HG02678 (cell line): ENCODE data around the gene NUDT3.
"Not testable (repeated sequence)": the region's sequence is repeated elsewhere in the genome, so short reads cannot be mapped to it uniquely, and the experiment has no call there.

Experiments
- ATAC-seq: cut with Tn5 transposase; IDR thresholded peaks from one replicate; pipeline ENCODE4 v1.9.1; 2021; ENCODE audit warnings: mild to moderate bottlenecking, moderate library complexity; ENCODE audit not compliant: unreplicated experiment

NUDT3 gene

DNA sequence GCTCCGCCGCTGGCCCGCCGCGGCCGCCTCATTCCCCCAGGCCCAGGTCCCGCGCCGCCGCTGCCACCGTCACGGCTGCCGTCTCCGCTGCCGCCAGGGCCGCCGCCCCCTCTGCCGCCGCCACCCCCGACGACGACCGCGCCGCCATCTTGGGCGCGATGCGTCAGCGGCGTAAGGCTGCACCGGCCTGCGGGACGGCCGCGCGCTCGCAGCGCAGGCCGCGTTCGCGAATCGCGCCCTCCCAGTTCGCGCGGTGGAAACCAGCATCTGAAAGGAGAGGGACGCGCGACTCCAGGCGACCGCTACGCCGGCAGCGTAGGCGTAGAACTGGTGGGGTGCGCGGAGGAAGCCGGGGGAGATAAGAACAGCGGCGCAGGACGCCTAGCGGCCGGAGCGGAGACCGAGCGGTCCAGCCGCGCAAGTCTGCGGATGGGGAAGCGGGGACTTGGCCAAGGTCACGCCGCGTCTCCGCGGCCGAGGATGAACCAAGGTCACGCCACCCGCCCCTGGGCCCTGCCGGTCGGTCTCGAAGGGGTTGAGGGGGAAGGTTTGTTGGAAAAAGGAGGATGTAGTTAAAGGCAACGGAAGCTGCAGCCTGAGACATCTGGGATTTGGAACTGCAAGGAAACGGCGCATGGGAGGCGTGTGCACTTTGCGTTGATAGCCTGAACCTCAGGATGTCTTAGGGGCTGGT, at the start of gene NUDT3:
Gene NUDT3, minus strand, starts transcription at position 173 of the 694 bp plus-strand sequence. CDS start 307 bp downstream, outside the sequence.
- peak; percentile 85 for ATAC-seq

DNA sequence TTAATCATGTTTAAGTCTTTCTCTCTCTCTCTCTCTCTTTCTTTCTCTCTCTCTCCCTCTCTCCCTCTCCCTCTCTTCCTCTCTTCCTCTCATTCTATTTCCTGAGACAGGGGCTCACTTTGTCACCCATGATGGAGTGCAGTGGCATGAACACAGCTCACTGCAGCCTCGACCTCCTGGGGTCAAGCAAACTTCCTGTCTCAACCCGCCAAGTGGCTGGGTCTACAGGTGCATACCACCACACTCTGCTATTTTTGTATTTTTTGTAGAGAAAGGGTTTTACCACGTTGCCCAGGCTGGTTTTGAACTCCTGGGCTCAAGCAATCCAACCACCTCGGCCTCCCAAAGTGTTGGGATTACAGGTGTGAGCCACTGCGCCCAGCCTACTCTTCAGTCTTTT, 49.1 kb upstream of the NUDT3 start:
- no peak for ATAC-seq

DNA sequence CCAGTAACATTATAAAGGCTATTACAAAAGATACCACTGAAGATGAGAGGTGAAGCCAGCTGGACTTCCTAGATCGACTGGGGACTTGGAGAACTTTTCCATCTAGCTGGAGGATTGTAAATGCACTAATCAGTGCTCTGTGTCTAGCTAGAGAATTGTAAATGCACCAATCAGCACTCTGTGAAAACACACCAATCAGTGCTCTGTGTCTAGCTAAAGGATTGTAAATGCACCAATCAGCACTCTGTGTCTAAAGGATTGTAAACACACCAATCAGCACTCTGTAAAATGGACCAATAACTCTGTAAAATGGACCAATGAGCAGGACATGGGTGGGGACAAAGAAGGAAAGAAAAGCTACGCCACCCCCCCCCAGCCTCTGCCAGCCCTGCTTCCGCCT, 47.0 kb upstream of the NUDT3 start:
- no peak for ATAC-seq

DNA sequence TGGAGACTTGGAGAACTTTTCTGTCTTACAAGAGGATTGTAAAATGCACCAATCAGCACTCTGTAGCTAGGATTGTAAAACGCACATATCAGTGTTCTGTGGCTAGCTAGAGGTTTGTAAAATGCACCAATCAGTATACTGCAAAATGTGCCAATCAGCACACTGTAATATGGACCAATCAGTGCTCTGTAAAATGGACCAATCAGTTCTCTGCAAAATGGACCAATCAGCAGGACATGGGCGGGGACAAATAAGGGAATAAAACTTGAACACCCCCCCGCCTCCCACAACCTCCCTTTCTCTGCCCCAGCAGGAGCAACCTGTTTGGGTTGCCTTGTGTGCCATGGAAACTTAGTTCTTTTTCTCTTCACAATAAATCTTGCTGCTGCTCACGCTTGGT, 46.2 kb upstream of the NUDT3 start:
- ATAC-seq, result no peak

DNA sequence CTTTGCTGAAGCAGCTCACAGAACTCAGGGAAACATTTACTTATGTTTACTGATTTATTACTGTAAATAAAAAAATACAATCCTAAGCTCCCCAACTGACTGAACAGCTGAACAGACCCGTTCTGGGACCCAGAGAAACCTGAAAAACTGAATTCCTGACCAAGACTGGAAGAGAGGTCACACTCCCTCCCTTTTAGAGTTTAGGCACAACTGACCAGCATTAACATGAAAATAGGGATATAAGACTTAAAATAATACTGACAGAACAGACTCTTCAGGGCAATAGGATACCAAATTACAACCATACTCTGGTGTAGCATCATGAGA, 45.1 kb upstream of the NUDT3 start:
- no peak for ATAC-seq

DNA sequence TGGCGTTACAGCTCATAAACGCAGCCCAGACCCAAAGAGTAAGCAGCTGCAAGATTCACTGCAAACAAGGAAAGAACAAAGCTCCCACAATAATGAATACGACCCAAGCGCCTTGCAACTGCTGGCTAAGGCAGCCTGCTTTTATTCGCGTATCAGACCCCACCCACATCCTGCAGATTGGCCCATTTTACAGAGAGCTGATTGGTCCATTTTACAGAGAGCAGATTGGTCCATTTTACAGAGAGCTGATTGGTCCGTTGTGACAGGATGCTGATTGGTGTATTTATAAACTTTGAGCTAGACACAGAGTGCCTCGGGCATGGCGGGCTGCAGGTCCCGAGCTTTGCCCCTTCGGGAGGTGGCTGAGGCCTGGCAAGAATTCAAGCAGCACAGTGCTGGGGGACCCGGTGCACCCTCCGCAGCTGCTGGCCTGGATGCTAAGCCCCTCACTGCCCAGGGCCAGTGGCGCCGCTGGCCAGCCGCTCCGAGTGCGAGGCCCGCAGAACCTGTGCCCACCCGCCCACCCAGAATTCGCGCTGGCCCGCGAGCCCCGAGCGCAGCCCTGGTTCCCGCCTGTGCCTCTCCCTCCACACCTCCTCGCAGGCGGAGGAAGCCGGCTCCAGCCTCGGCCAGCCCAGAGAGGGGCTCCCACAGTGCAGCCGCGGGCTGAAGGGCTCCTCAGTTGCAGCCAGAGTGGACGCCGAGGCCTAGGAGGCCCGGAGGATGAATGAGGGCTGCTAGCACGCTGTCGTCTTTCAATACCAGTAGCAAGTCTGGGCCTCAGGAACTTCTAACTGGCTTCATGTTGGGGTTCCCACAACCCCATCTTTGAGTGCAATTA, 44.6 kb upstream of the NUDT3 start:
- ATAC-seq, result no peak

DNA sequence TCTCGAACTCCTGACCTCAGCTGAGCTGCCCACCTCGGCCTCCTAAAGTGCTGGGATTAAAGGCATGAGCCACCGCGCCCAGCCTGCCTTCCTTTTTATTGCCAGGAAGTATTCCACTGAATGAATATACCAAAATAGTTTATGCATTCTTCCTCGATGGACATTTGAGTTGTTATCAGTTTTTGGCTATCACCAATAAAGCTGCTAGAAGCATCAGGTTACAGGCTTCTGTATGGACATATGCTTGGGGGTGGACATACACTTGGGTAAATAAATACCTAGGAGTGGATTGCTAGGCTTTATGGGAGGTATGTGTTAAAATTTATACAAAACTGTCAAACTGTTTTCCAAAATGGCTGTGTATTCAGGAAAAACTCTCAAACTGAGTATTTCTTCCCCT, 43.4 kb upstream of the NUDT3 start:
- no peak for ATAC-seq

DNA sequence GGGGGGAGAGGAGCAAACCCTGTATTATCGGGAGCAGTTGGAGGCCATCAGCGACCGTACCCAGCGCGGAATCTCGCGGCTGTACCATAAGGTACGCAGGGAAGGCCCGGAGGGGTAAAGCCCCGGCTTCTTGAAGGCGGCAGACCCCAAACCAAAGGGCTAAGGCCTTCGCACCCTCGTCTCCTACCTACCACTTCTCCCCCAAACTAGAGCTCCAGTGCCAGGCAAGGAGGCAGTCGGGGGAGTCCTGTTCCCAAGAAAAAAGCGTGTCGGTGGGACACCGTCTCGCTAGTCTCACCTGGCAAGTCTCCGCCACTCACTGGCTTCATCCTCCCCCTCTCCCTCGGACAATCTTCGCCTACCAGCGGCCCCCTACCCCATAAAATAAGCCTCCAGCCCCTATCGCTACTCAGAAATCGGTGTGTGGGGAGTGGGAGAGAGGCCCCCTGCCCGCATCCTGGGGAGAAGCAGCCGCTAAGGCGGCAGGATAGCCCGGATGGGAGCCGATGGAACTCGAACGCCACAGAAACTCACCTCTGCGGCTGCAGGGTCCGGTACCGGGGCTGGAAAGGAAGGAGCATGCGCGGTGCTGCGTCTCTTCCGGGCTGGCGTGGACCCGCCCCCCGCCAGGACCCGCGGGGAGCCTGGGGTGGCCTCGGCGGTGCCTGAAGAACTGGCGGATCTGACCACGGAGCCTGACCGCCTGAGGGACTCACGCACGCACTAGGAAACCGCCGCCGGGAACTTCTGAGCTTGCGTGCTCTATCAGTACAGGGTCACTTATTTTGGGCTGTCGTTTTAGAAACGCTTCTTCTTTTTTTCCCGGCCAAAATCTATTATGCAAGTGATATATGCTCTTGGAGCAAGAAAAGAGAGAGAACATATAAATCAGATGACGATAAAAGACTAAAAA, 33.3 kb upstream of the NUDT3 start, which contains the start of gene RPS10:
Gene RPS10, minus strand, starts transcription at position 572 of the 913 bp plus-strand sequence. CDS start 848 bp downstream, outside the sequence.
- ATAC-seq, result peak; percentile 95

DNA sequence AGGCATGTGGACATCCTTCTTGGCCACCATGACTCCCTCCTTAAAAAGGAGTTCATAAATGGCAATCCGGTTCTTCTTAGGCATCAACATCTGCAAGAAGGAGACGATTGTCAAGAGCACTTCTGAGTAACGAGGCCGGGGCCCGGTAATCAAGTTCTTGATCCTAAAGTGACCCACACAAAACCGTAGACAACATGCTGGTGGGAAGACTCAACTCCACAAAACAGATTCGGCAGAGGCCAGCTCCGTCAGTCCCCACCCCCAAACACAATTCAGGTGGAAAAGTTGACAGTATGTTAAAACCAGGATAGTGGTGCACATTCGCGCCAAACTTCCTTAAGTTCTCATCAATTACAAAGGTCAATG, 32.6 kb upstream of the NUDT3 start:
- ATAC-seq, result no peak

DNA sequence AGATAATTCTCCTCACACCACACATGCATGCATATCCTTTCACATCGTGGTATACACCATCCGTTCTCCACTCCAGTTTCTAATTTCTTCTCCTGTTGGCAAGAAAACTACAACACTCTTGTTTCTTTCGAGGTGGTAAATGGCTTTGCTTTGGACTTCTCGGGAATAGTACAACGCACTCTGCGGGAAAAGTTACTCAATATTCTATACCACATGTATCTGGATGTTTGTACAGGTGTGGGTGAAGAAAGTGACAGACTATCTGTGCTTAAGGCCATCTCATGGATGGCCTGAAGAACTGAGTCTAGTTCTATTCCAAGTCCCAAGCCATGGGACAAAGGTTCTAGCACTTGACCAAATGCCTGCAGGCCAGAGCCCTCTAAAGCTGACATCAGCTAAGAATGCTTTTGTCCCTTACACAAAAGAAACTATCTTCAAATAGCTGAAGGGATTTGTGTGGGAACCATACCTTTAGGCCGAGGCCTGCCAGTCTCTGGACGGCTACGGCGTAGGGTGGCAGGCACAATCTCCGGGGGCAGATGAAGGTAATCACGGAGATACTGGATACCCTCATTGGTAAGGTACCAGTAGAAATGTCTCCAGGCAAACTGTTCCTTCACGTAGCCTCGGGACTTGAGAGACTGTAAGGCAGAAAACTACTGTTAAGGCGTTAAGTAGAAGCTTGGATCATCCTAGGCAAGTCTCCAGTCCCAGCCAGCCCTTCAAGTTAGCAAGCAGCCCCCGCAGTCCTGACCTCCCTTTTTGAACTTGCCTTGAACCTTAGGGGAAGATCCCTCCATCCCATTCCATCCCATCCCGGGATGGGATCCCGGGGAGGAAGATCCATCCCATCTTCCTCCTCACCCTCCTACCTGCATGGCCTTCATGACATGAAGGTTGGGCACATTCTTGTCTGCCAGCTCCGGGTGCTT, 32.0 kb upstream of the NUDT3 start:
- no peak for ATAC-seq

DNA sequence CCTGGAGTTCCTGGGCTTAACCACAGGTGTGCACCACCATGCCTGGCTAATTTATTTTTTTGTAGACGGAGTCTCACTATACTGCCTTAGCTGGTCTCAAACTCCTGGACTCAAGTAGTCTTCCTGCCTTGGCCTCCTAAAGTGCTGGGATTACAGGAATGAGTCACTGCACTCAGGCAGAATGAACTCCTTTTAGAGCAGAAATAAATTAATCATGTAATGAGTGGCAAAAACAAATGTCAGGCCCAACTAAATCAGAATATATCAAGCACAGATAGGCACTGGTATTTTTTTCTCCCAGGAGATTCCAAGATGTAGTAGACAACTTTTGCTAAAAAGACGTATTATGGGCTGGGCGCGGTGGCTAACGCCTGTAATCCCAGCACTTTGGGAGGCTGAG, 30.8 kb upstream of the NUDT3 start:
- no peak for ATAC-seq

DNA sequence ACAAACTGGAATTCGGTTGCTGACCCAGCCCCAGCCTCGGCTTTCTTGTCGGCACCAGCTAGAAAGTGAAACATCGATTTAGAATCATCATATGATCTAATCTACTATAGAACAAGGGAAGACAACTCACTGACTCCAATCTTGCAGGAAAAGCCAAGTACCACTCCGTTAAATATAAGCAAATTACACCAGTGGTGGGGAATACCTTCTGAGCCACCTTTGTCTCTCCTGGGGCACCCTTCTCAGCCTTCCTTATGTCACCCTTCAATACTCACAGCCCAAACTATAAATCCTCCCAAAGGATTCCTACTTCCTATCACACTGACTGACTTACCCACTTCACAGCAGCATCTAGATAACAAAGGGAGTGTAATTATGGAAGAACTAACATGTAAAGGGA, 25.9 kb upstream of the NUDT3 start:
- no peak for ATAC-seq

DNA sequence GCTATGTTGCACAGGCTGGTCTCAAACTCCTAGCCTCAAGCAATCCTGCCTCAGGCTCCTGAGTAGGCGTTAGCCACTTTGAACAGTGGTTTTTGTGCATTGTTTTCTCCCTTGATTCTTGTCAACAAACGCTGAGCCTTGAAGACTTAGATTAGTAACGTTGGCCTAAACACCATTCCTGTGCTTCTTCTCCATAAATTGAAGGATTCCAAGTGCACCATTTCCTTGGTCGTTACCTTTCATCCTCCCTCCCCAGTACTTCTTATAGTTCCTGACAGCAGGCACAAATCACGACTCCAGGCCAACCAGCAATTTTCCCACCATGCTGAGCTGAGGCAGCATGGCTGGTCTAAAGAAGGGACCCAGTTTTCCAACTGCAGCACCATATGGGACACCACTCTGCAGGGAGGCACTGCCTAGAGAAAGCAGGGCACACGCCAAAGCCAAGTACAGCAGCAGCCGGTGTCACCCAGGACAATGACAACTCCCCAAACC, 24.5 kb upstream of the NUDT3 start:
- ATAC-seq, result no peak

DNA sequence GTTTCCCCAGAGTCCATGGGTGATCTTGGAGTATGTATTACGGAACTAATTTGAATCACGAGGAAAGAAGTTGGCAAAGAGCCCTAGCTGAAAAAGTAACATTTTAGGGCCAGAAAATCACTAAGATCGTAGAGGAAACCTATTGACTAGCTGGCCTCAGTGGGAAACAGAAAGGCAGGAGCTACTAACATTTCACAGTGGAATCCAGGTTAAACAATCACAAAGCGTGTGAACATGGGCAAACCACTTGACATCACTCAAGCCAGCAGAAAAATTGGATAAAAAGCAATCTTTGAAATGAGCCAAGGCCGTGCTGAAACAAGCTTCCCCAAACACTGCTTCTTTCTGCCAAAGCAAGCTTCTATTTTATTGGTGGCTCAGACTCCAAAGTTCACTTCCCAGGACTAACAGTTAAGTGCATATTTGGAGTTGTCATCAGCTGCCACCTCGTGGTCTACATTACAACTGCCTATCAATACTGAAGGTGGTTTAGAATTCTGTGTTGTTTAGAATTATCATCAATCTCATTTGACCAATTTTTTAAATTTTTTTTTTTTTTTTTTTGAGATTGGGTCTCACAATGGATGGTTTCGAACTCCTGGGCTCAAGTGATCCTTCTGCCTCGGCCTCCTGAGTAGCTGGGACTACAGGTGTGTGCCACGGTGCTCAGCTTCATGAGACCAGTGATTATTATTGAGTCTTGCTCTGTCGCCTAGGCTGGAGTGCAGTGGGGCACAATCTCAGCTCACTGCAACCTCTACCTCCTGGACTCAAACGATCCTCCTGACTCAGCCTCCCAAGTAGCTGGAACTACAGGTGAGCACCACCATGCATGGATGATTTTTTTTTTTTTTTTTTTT, 22.8 kb upstream of the NUDT3 start:
- ATAC-seq, result no peak

DNA sequence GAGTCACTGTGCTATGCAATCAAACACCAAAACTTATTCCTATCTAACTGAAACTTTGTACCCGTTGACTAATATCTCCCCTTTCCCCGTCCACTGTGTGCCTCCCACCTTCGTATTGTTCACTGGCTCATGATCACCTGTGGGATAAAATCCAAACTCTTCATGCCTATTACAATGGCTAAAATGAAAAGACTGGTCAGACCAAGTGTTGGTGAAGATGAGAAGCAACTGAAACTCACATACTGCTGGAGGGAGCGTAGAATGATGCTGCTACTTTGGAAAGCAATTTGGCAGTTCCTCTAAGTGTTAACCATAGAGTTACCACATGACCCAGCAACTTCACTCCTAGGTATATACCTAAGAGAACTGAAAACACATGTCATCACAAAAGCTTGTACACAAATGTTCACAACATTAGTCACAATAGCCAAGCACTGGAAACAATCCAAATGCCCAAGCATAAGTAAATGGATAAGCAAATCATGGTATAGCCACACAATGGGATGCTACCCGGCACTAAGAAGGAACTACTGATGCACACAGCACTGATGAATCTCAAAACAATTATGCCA, 20.3 kb upstream of the NUDT3 start:
- no peak for ATAC-seq

DNA sequence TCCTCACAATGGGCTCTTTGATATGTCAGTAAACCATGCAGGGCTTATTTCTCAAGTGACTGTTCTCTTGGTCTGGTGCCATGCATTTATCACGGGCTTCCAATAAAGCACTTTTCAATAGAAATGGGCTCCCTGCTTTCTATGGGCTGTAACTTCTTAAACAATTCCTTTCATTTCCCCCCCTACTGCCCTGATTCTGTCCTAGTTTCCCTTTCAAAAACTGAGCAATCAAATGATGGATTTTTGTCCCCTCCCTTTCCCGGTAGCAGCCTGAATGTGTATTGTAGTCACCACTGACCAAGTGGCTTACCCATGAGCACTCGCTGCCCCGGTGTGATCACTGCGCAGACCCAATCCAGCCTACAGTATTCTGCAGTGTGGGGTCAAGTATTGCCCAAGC, 19.5 kb upstream of the NUDT3 start:
- ATAC-seq, result no peak

DNA sequence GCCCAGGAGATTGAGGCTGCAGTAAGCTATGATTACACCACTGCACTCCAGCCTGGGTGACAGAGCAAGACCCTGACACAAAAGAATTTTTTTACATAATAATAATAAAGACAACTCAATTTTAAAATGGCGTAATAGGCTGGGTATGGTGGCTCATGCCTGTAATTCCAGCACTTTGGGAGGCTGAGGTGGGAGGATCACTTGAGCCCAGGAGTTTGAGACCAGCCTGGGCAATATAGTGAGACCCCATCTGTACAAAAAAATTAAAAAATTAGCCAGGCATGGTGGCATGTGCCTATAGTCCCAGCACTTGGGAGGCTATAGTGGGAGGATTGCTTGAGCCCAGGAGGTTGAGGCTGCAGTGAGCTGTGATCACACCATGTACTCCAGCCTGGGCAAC, 15.4 kb upstream of the NUDT3 start:
- ATAC-seq, result not testable (repeated sequence)

DNA sequence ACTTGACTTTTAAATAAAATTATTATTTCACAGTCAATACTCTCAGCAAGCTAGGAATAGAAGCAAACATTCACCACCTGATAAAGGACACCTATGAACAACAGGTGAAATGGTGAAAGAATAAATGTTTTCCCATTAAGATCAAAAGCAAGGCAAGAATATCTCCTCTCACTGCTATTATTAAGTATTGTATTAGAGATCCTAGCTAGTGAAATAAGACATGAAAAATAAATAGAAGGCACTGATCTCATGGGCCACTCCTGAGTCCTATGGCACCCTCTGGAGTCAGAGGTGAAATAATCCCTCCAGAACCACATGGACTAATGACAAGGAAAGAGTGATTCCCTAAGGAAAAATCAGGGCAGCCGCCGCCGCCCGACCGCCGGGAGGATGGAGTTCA, 4.0 kb upstream of the NUDT3 start:
- ATAC-seq, result no peak

DNA sequence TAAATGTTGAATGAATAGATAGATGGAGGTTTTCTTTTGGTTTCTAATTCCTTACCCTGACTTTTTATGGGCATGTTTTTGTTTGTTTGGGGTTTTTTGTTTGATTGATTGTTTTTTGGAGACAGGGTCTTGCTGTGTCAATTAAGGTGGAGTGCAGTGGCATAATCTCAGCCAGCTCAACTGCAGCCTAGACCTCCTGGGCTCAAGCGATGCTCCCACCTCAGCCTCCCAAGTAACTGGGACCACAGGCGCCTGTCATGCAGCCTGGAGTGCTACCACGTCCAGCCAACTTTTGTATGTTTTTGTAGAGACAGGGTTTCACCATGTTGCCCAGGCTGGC, 1.5 kb upstream of the NUDT3 start:
- no peak for ATAC-seq
